ENCODE results near the gene ATXN2L. TPM values are rescaled to one million over a fixed set of nuclear protein-coding genes. Genes with fewer than 3 reads are reported as not detected.
"Not testable (repeated sequence)": the region's sequence is repeated elsewhere in the genome, so short reads cannot be mapped to it uniquely, and the experiment has no call there.

Gene ATXN2L
- total RNA-seq (2014; rRNA removed; shearing (Covaris generic)) (108 and 109 TPM in 2 replicates), total RNA-seq (2022) (451 and 487 TPM in 2 replicates), Bru-seq, nascent RNA (percentile 96 among the genes with signal in this experiment), BruChase-seq, experiment 1, labeled RNA remaining after a 6-hour chase (percentile 99 among the genes with signal in this experiment), BruChase-seq, experiment 2, labeled RNA remaining after a 2-hour chase (percentile 98 among the genes with signal in this experiment)
- long read RNA-seq, full-length matches to known transcripts = 48 of 386 reads
- long read RNA-seq, partial matches to known transcripts = 221 of 386 reads
- long read RNA-seq, other reads (novel, unspliced or antisense) = 117 of 386 reads

GRCh38 chr16:28822520-28823290, at the start of gene ATXN2L:
TSS of gene ATXN2L (plus strand) at chr16:28822999. CDS start at chr16:28823260, 261 bp downstream.
- BruUV-seq (replicated peaks) = no TSS peak
- peaks cover 49% of the 10 kb centered on the region for H3K36me3 ChIP-seq (ENCODE audit: insufficient read depth, low read length)
- no peaks in the 10 kb centered on the region for H3K9me3 ChIP-seq (ENCODE audit: low read length)
- H4K20me1 ChIP-seq (ENCODE audit: insufficient read depth, low read length) = peaks cover 26% of the 10 kb centered on the region
- H3K4me1 ChIP-seq (ENCODE audit: insufficient read depth, low read length, poor library complexity, severe bottlenecking) = peaks cover 24% of the 10 kb centered on the region
- peak within 1 kb of the TSS; percentile 97 for H3K4me3 ChIP-seq (ENCODE audit: low read depth, low read length, poor library complexity, severe bottlenecking)
- intact Hi-C loops (cut with micrococcal nuclease; ENCODE audit: unreplicated experiment) = loop anchor here (5.0 kb wide), 1 partner anchor 330 kb away; the partner anchor contains the start of genes APOBR and CLN3
- H3K9me2 ChIP-seq (ENCODE audit: insufficient read depth, low read length) = no peaks in the 10 kb centered on the region
- DNase-seq (ENCODE audit: low spot score) = peak; percentile 98
- peaks cover 52% of the 10 kb centered on the region for H3K79me2 ChIP-seq (ENCODE audit: insufficient read depth, low read depth, low read length)
- H2AFZ ChIP-seq (ENCODE audit: low read length) = peak within 1 kb of the TSS; percentile 58; the same call in 1 of the 2 replicates
- peak within 1 kb of the TSS; percentile 95 for H3K27ac ChIP-seq (ENCODE audit: low read depth, low read length, poor library complexity, severe bottlenecking)
- ChIA-PET CTCF (ENCODE audit: unreplicated experiment) (interaction anchor here (1.1 kb wide), 1 partner anchor 24 kb away, joined by 3 read pairs; no protein-coding TSS in a partner anchor), POLR2A (interaction anchor here (0.5 to 1.4 kb wide), 5 partner anchors 9 to 100 kb away, joined by 3 to 10 read pairs (median 4); partner anchors contain the start of gene TUFM)
- H3K4me2 ChIP-seq (ENCODE audit: low read length) = peak within 1 kb of the TSS; percentile 95
- no peak for TF ChIP-seq EZH2phosphoT487 (IDR thresholded peaks at IDR 0.05; ENCODE audit: borderline replicate concordance, low read depth, low read length)
- TF ChIP-seq CTCF (conservative IDR thresholded peaks at IDR 0.05; ENCODE audit: low read length) = no peak; the same call in 1 of the 2 replicates

GRCh38 chr16:28781697-28782096, 41.1 kb upstream of the ATXN2L start:
- POLR2A ChIA-PET; BruUV-seq (replicated peaks); H3K9me3 ChIP-seq (ENCODE audit: low read length); H2AFZ ChIP-seq (ENCODE audit: low read length); H3K79me2 ChIP-seq (ENCODE audit: insufficient read depth, low read depth, low read length); H3K4me1 ChIP-seq (ENCODE audit: insufficient read depth, low read length, poor library complexity, severe bottlenecking); H3K4me3 ChIP-seq (ENCODE audit: low read depth, low read length, poor library complexity, severe bottlenecking); H4K20me1 ChIP-seq (ENCODE audit: insufficient read depth, low read length); DNase-seq (ENCODE audit: low spot score); CTCF ChIA-PET (ENCODE audit: unreplicated experiment); H3K9me2 ChIP-seq (ENCODE audit: insufficient read depth, low read length); H3K36me3 ChIP-seq (ENCODE audit: insufficient read depth, low read length); H3K27ac ChIP-seq (ENCODE audit: low read depth, low read length, poor library complexity, severe bottlenecking); intact Hi-C loops (cut with micrococcal nuclease; ENCODE audit: unreplicated experiment); H3K4me2 ChIP-seq (ENCODE audit: low read length): not testable (repeated sequence)

- POLR2A ChIA-PET; BruUV-seq (replicated peaks); intact Hi-C loops (cut with micrococcal nuclease; ENCODE audit: unreplicated experiment); H3K4me3 ChIP-seq (ENCODE audit: low read depth, low read length, poor library complexity, severe bottlenecking); H3K9me3 ChIP-seq (ENCODE audit: low read length); H3K36me3 ChIP-seq (ENCODE audit: insufficient read depth, low read length); H3K4me2 ChIP-seq (ENCODE audit: low read length); H3K9me2 ChIP-seq (ENCODE audit: insufficient read depth, low read length); DNase-seq (ENCODE audit: low spot score); H3K79me2 ChIP-seq (ENCODE audit: insufficient read depth, low read depth, low read length); H3K4me1 ChIP-seq (ENCODE audit: insufficient read depth, low read length, poor library complexity, severe bottlenecking); H4K20me1 ChIP-seq (ENCODE audit: insufficient read depth, low read length); H2AFZ ChIP-seq (ENCODE audit: low read length); CTCF ChIA-PET (ENCODE audit: unreplicated experiment); H3K27ac ChIP-seq (ENCODE audit: low read depth, low read length, poor library complexity, severe bottlenecking): not testable (repeated sequence)
These were observed 40.4 kb upstream of the ATXN2L start for GRCh38 chr16:28782357-28782756.
